Hematopoietic multipotent progenitor cell treated with erythropoietin and hydrocortisone succinate and interleukin-3 and kit ligand, for 8 days (in vitro differentiated cells): ENCODE results near the gene SPECC1L.

Experiments used
- DNase-seq: peaks from one replicate; pipeline ENCODE4 v3.0.0-alpha.2; 2015

The SPECC1L gene

GRCh38 chr22:24431309-24432034, 160.8 kb downstream of the SPECC1L start:
- no peak for DNase-seq

- DNase-seq: peak; percentile 66
These were observed 161.6 kb downstream of the SPECC1L start for GRCh38 chr22:24432059-24432853.

- no peak for DNase-seq
These were observed 162.6 kb downstream of the SPECC1L start for GRCh38 chr22:24433001-24433827.

GRCh38 chr22:24433828-24434470, 163.3 kb downstream of the SPECC1L start:
- peak; percentile 45 for DNase-seq

- DNase-seq: peak; percentile 73
These were observed 164.1 kb downstream of the SPECC1L start for GRCh38 chr22:24434471-24435322.

GRCh38 chr22:24435323-24435645, 164.7 kb downstream of the SPECC1L start:
- no peak for DNase-seq

GRCh38 chr22:24435861-24436371, 165.3 kb downstream of the SPECC1L start:
- no peak for DNase-seq

GRCh38 chr22:24436553-24436952, 165.9 kb downstream of the SPECC1L start:
- no peak for DNase-seq

- DNase-seq: no peak
These were observed 166.5 kb downstream of the SPECC1L start for GRCh38 chr22:24437091-24437490.

GRCh38 chr22:24437741-24438328, 167.2 kb downstream of the SPECC1L start:
- DNase-seq: no peak

GRCh38 chr22:24440270-24440717, 169.7 kb downstream of the SPECC1L start:
- no peak for DNase-seq

- DNase-seq: no peak
These were observed 170.2 kb downstream of the SPECC1L start for GRCh38 chr22:24440718-24441405.

- no peak for DNase-seq
These were observed 171.0 kb downstream of the SPECC1L start for GRCh38 chr22:24441406-24442351.

GRCh38 chr22:24442352-24442744, 171.7 kb downstream of the SPECC1L start:
- no peak for DNase-seq

- DNase-seq: no peak
These were observed 173.0 kb downstream of the SPECC1L start for GRCh38 chr22:24443668-24444067.

GRCh38 chr22:24444251-24444650, 173.6 kb downstream of the SPECC1L start:
- no peak for DNase-seq

GRCh38 chr22:24444729-24445466, 174.3 kb downstream of the SPECC1L start:
- DNase-seq: no peak

- DNase-seq: no peak
These were observed 175.0 kb downstream of the SPECC1L start for GRCh38 chr22:24445481-24446259.
